Measurements from ENCODE around the gene TUBG2.

TUBG2 gene

GRCh38 chr17:42669977-42670788 is 11.1 kb downstream of the TUBG2 start:
- no peak overlapping the region for H3K4me3 ChIP-seq (ENCODE audit: control insufficient read depth, low read depth, low read length)
- no peak for DNase-seq (ENCODE audit: low read depth)
- TF ChIP-seq CTCF (IDR thresholded peaks at IDR 0.05; ENCODE audit: control insufficient read depth, insufficient read depth, low read depth, low read length, missing control alignments), result no peak

- no peak overlapping the region for H3K4me3 ChIP-seq (ENCODE audit: control insufficient read depth, low read depth, low read length)
- no peak for DNase-seq (ENCODE audit: low read depth)
- no peak for TF ChIP-seq CTCF (IDR thresholded peaks at IDR 0.05; ENCODE audit: control insufficient read depth, insufficient read depth, low read depth, low read length, missing control alignments)
Measured at GRCh38 chr17:42670789-42671657, 11.9 kb downstream of the TUBG2 start.

- DNase-seq (ENCODE audit: low read depth), result no peak
- TF ChIP-seq CTCF (IDR thresholded peaks at IDR 0.05; ENCODE audit: control insufficient read depth, insufficient read depth, low read depth, low read length, missing control alignments), result no peak
- no peak overlapping the region for H3K4me3 ChIP-seq (ENCODE audit: control insufficient read depth, low read depth, low read length)
Measured at GRCh38 chr17:42672038-42672437, 13.0 kb downstream of the TUBG2 start.

- no peak for TF ChIP-seq CTCF (IDR thresholded peaks at IDR 0.05; ENCODE audit: control insufficient read depth, insufficient read depth, low read depth, low read length, missing control alignments)
- no peak for DNase-seq (ENCODE audit: low read depth)
- H3K4me3 ChIP-seq (ENCODE audit: control insufficient read depth, low read depth, low read length), result peak overlapping the region; percentile 93; the same call in 1 of the 2 replicates
Measured at GRCh38 chr17:42673266-42673884, 14.3 kb downstream of the TUBG2 start.

- DNase-seq (ENCODE audit: low read depth), result no peak
- peak; percentile 67 for TF ChIP-seq CTCF (IDR thresholded peaks at IDR 0.05; ENCODE audit: control insufficient read depth, insufficient read depth, low read depth, low read length, missing control alignments)
- peak overlapping the region; percentile 93 for H3K4me3 ChIP-seq (ENCODE audit: control insufficient read depth, low read depth, low read length)
Measured at GRCh38 chr17:42673885-42674754, 15.0 kb downstream of the TUBG2 start.

Data from AG09309 (cell line).